NCI-H1694 treated with DMSO at 0.1 percent for 48 hours (cell line): ENCODE measurements around the gene RAD54L.
"Not testable (repeated sequence)": the region's sequence is repeated elsewhere in the genome, so short reads cannot be mapped to it uniquely, and the experiment has no call there.

Experiments used
- DNase-seq: peaks from one replicate; lab custom pipeline; 2025; lab: John Stamatoyannopoulos, UW

The RAD54L gene

GRCh38 chr1:46285730-46286477, 38.3 kb downstream of the RAD54L start:
- DNase-seq, result peak; percentile 91

- no peak for DNase-seq
Observed at GRCh38 chr1:46288485-46289133, 41.0 kb downstream of the RAD54L start.

- no peak for DNase-seq
Observed at GRCh38 chr1:46289134-46289494, 41.6 kb downstream of the RAD54L start.

GRCh38 chr1:46289976-46290375, 42.4 kb downstream of the RAD54L start:
- peak; percentile 12 for DNase-seq

- DNase-seq, result no peak
Observed at GRCh38 chr1:46295306-46295705, 47.7 kb downstream of the RAD54L start.

GRCh38 chr1:46298387-46298786, 50.8 kb downstream of the RAD54L start:
- no peak for DNase-seq

- DNase-seq, result no peak
Observed at GRCh38 chr1:46300673-46301405, 53.3 kb downstream of the RAD54L start.

GRCh38 chr1:46301406-46301807, 53.8 kb downstream of the RAD54L start:
- DNase-seq, result no peak

- no peak for DNase-seq
Observed at GRCh38 chr1:46301808-46302640, 54.5 kb downstream of the RAD54L start.

GRCh38 chr1:46302641-46303037, 55.1 kb downstream of the RAD54L start:
- no peak for DNase-seq

- DNase-seq, result peak; percentile 99
Observed at GRCh38 chr1:46303038-46303871, 55.7 kb downstream of the RAD54L start, which contains the start of the genes LRRC41 and UQCRH. LRRC41 (minus strand) TSS chr1:46303616; CDS start chr1:46303322, 294 bp downstream. UQCRH (plus strand) TSS chr1:46303698; CDS start chr1:46303767, 69 bp downstream.

GRCh38 chr1:46303872-46304326, 56.3 kb downstream of the RAD54L start:
- no peak for DNase-seq

GRCh38 chr1:46306159-46306530, 58.6 kb downstream of the RAD54L start:
- no peak for DNase-seq

- no peak for DNase-seq
Observed at GRCh38 chr1:46309401-46310159, 62.0 kb downstream of the RAD54L start.

- no peak for DNase-seq
Observed at GRCh38 chr1:46310321-46310720, 62.8 kb downstream of the RAD54L start.

GRCh38 chr1:46315669-46316403, 68.3 kb downstream of the RAD54L start:
- DNase-seq, result no peak

- DNase-seq, result no peak
Observed at GRCh38 chr1:46317323-46317722, 69.8 kb downstream of the RAD54L start.

GRCh38 chr1:46319301-46319700, 71.7 kb downstream of the RAD54L start:
- DNase-seq, result not testable (repeated sequence)
